ENCODE results near the gene SERINC5.

SERINC5 gene

DNA sequence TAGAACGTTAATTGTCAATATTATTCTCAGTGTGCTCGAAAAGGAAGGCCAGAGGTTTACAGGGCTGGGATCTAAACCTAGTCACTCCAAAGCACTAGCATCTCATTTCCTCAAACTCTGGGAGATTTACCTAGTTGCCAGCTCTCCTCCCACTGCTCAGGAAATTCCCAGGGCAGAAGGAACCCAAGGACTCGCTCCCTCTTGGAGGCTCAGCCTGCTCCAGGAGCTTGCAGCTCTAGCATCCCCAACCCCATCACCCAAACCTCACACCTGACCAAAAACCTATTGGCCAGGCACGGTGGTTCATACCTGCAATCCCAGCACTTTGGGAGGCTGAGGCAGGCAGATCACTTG, 26.0 kb downstream of the SERINC5 start:
- no peak overlapping the region for H3K27ac ChIP-seq (ENCODE audit: low read length)
- WGBS (ENCODE audit: insufficient coverage, insufficient read length), result no CpG with 5 or more reads among the region's 4 CpGs

DNA sequence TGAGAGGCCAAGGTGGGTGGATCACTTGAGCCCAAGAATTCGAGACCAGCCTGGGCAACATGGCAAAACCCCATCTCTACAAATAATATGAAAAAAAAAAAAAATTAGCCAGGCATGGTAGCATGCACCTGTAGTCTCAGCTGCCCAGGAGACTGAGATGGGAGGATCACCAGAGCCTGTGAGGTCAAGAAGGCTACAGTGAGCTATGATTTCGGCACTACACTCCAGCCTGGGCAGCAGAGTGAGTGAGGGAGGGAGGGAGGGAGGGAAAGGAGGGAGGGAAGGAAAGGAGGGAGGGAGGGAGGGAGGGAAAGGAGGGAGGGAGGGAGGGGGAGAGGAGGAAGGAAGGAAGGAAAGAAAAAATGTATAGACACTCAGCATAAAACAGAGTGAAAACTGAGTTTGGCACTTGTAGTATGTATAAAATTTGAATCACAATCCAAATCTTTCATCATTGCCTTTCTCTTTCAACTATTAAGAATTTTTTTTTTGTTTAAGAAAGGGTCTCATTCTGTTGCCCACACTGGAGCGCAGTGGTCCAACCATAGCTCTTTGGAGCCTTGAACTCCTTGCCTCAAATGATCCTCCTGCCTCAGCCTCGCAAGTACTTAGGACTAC, 27.8 kb downstream of the SERINC5 start:
- Histone ChIP-seq H3K36me3 (ENCODE audit: control insufficient read depth, insufficient read depth, low read length) (no peaks in the 10 kb centered on the region), H3K4me3 (ENCODE audit: low read length) (no peak overlapping the region), H3K4me1 (ENCODE audit: control insufficient read depth, insufficient read depth, low read length) (no peaks in the 10 kb centered on the region; the same call in 1 of the 2 replicates), H3K27ac (ENCODE audit: low read length) (no peak overlapping the region), H3K27me3 (ENCODE audit: control insufficient read depth, insufficient read depth, low read length) (no peaks in the 10 kb centered on the region), H3K9me3 (ENCODE audit: control insufficient read depth, insufficient read depth, low read length) (no peaks in the 10 kb centered on the region)
- no CpG with 5 or more reads among the region's 4 CpGs for WGBS (ENCODE audit: insufficient coverage, insufficient read length)
- DNase-seq (ENCODE audit: low read depth, low spot score), result no peak

More for the DNA sequence above, 26.0 kb downstream of the SERINC5 start:
- H3K9me3 ChIP-seq (ENCODE audit: control insufficient read depth, insufficient read depth, low read length), result no peaks in the 10 kb centered on the region
- no peak overlapping the region for H3K4me3 ChIP-seq (ENCODE audit: low read length)
- H3K4me1 ChIP-seq (ENCODE audit: control insufficient read depth, insufficient read depth, low read length), result no peaks in the 10 kb centered on the region; the same call in 1 of the 2 replicates
- no peak for DNase-seq (ENCODE audit: low read depth, low spot score)
- H3K27me3 ChIP-seq (ENCODE audit: control insufficient read depth, insufficient read depth, low read length), result no peaks in the 10 kb centered on the region
- no peaks in the 10 kb centered on the region for H3K36me3 ChIP-seq (ENCODE audit: control insufficient read depth, insufficient read depth, low read length)

DNA sequence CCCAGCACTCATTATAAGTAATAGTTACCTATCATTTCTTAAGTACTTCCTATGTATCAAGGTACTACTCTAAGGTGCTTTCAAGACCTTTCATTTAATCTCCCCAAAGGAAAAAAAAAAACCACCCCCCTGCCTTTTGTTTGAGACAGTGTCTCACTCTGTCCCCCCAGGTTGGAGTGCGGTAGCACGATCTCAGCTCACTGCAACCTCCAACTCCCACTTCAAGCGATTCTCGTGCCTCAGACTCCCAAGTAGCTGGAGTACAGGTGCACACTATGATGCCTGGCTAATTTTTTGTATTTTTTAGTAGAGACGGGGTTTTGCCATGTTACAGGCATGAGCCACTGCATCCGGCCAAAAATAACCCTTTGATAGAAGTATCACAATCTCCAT, 29.9 kb downstream of the SERINC5 start:
- H3K36me3 ChIP-seq (ENCODE audit: control insufficient read depth, insufficient read depth, low read length), result no peaks in the 10 kb centered on the region
- no peak overlapping the region for H3K27ac ChIP-seq (ENCODE audit: low read length)
- no peak overlapping the region for H3K4me3 ChIP-seq (ENCODE audit: low read length)
- no CpG with 5 or more reads among the region's 6 CpGs for WGBS (ENCODE audit: insufficient coverage, insufficient read length)
- H3K4me1 ChIP-seq (ENCODE audit: control insufficient read depth, insufficient read depth, low read length), result no peaks in the 10 kb centered on the region; the same call in 1 of the 2 replicates
- H3K9me3 ChIP-seq (ENCODE audit: control insufficient read depth, insufficient read depth, low read length), result no peaks in the 10 kb centered on the region
- DNase-seq (ENCODE audit: low read depth, low spot score), result no peak
- no peaks in the 10 kb centered on the region for H3K27me3 ChIP-seq (ENCODE audit: control insufficient read depth, insufficient read depth, low read length)

DNA sequence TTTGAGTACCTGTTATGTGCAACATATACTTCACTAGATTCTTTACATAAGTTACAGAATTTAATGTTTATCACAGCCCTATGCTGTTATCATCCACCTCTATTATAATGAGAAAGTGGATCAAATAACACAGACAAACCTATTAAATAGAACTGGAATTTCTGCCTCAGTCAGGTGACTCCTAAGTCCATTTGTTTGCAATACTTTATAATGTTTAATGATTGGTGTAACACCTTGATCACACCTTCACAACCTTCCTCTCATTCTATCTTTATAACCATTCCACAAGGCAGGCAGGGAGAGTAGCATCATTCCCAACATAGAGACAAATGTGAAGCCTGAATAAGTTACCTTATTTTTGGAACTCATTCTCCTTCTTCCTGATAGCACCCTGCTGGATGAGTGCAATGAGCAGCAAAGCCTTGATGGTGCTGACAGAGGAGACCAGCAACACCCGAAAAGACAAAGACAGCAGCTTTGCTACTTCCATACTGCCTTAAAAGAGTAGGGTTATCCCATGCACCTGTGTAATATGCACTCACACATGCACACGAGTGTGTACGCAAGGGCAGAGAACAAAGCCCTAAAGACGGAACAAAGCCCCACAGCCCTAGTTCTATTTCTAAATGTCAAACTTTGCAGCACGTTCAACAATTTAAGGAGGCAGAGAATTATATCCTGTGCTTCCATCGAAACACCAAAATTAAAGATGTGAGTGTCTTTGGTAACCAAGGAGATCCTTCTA, 30.5 kb downstream of the SERINC5 start:
- Histone ChIP-seq H3K27me3 (ENCODE audit: control insufficient read depth, insufficient read depth, low read length) (no peaks in the 10 kb centered on the region), H3K9me3 (ENCODE audit: control insufficient read depth, insufficient read depth, low read length) (no peaks in the 10 kb centered on the region), H3K4me3 (ENCODE audit: low read length) (no peak overlapping the region), H3K4me1 (ENCODE audit: control insufficient read depth, insufficient read depth, low read length) (no peaks in the 10 kb centered on the region; the same call in 1 of the 2 replicates), H3K27ac (ENCODE audit: low read length) (no peak overlapping the region), H3K36me3 (ENCODE audit: control insufficient read depth, insufficient read depth, low read length) (no peaks in the 10 kb centered on the region)
- no peak for DNase-seq (ENCODE audit: low read depth, low spot score)
- no CpG with 5 or more reads among the region's 6 CpGs for WGBS (ENCODE audit: insufficient coverage, insufficient read length)

DNA sequence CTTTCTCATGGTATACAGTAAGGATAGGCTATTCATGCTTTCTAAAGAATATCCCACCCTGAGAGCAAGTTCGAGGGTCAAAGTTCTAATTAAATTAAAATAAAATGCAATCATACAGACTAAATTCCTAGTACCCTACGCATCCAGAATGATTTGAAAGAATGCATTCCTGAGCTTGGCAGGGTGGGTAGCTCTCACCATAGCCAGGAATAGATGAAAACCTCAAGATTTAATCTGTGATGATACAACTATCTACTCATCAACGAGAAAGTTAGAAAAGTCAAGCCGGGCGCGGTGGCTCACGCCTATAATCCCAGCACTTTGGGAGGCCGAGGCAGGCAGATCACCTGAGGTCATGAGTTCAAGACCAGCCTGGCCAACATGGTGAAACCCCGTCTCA, 32.3 kb downstream of the SERINC5 start:
- Histone ChIP-seq H3K27ac (ENCODE audit: low read length) (no peak overlapping the region), H3K36me3 (ENCODE audit: control insufficient read depth, insufficient read depth, low read length) (no peaks in the 10 kb centered on the region), H3K4me3 (ENCODE audit: low read length) (no peak overlapping the region), H3K27me3 (ENCODE audit: control insufficient read depth, insufficient read depth, low read length) (no peaks in the 10 kb centered on the region), H3K9me3 (ENCODE audit: control insufficient read depth, insufficient read depth, low read length) (no peaks in the 10 kb centered on the region), H3K4me1 (ENCODE audit: control insufficient read depth, insufficient read depth, low read length) (peaks cover 5% of the 10 kb centered on the region)
- DNase-seq (ENCODE audit: low read depth, low spot score), result no peak
- no CpG with 5 or more reads among the region's 9 CpGs for WGBS (ENCODE audit: insufficient coverage, insufficient read length)

DNA sequence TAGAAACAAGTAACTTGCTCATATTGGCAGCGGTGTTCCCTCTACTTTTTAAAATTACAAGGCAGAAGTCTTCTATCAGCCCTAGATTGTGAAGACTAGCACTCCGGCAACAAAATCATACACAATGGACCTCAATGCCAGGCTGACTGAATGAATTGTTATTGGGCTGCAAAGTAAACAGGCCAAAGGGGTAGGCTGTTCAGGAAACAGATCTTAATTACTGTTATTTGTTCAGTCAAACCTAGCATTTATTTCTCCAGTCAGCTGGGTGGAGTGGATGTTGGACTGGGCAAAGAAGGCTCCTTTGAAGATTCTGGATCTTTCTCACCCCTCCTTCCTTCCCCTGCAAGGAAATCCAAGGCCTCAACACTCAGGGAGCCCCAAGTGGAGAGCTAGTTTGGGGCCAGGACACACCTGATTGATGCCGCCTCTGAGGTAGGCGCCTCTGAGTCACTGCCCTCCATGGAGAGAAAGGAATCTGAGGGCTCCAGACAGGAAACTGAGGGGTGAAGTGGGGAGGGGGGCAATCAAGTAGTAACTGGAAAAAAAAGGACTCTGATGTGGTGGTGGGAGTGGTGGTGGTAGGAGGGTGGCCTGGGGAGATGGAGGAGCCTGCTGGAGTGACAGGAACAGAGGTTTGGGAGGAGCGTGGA, 35.5 kb downstream of the SERINC5 start:
- no CpG with 5 or more reads among the region's 5 CpGs for WGBS (ENCODE audit: insufficient coverage, insufficient read length)
- Histone ChIP-seq H3K27me3 (ENCODE audit: control insufficient read depth, insufficient read depth, low read length) (no peaks in the 10 kb centered on the region), H3K36me3 (ENCODE audit: control insufficient read depth, insufficient read depth, low read length) (no peaks in the 10 kb centered on the region), H3K9me3 (ENCODE audit: control insufficient read depth, insufficient read depth, low read length) (no peaks in the 10 kb centered on the region), H3K4me3 (ENCODE audit: low read length) (no peak overlapping the region), H3K27ac (ENCODE audit: low read length) (no peak overlapping the region), H3K4me1 (ENCODE audit: control insufficient read depth, insufficient read depth, low read length) (peaks cover 5% of the 10 kb centered on the region)
- no peak for DNase-seq (ENCODE audit: low read depth, low spot score)

DNA sequence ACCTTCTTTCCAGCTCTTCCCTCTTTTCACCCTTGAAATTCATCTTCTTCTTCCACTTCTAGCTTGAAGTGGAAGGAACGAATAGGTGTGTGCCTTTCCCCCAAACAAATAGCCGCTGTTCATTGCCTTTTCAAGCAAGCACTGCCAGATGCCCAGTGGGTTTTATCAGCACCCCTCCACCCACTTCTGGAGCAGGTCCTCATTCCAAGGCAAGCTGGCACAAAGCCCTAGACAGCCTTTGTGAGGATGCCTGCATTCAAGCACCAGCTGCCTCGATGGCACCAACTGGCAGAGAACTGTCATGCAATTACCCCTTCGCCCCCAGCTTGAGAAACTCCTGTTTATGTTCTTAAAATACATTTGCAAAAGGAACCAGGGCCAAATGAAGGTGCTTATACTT, 36.5 kb downstream of the SERINC5 start:
- DNase-seq (ENCODE audit: low read depth, low spot score), result no peak
- H3K4me1 ChIP-seq (ENCODE audit: control insufficient read depth, insufficient read depth, low read length), result peaks cover 5% of the 10 kb centered on the region

DNA sequence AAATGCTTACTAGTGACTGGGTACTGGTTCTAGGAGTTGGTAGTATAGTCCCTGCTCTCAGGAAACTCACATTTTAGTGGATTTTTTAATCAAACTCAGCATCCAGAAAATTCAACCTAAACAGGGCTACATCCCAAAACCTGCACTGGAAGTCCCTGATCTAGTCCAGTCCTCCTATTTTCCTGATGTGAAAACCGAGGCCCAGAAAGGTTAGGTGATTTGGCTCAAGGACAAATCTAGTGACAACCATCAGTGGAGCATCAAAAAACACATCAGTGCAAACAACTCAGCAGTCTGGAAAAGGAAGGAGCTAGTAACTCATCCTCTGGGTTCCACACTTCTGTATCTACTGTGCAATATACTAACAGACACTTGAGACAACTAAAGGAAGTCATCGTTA, 38.2 kb downstream of the SERINC5 start:
- no peak for DNase-seq (ENCODE audit: low read depth, low spot score)
- H3K9me3 ChIP-seq (ENCODE audit: control insufficient read depth, insufficient read depth, low read length), result no peaks in the 10 kb centered on the region
- no peak overlapping the region for H3K27ac ChIP-seq (ENCODE audit: low read length)
- H3K27me3 ChIP-seq (ENCODE audit: control insufficient read depth, insufficient read depth, low read length), result no peaks in the 10 kb centered on the region
- peaks cover 5% of the 10 kb centered on the region for H3K4me1 ChIP-seq (ENCODE audit: control insufficient read depth, insufficient read depth, low read length)
- H3K4me3 ChIP-seq (ENCODE audit: low read length), result no peak overlapping the region
- no peaks in the 10 kb centered on the region for H3K36me3 ChIP-seq (ENCODE audit: control insufficient read depth, insufficient read depth, low read length)
- WGBS (ENCODE audit: insufficient coverage, insufficient read length), result no CpG with 5 or more reads among the region's 2 CpGs

More for the DNA sequence above, 36.5 kb downstream of the SERINC5 start:
- no peaks in the 10 kb centered on the region for H3K36me3 ChIP-seq (ENCODE audit: control insufficient read depth, insufficient read depth, low read length)
- no peak overlapping the region for H3K27ac ChIP-seq (ENCODE audit: low read length)
- no peaks in the 10 kb centered on the region for H3K27me3 ChIP-seq (ENCODE audit: control insufficient read depth, insufficient read depth, low read length)
- H3K9me3 ChIP-seq (ENCODE audit: control insufficient read depth, insufficient read depth, low read length), result no peaks in the 10 kb centered on the region
- WGBS (ENCODE audit: insufficient coverage, insufficient read length), result no CpG with 5 or more reads among the region's 4 CpGs
- no peak overlapping the region for H3K4me3 ChIP-seq (ENCODE audit: low read length)

DNA sequence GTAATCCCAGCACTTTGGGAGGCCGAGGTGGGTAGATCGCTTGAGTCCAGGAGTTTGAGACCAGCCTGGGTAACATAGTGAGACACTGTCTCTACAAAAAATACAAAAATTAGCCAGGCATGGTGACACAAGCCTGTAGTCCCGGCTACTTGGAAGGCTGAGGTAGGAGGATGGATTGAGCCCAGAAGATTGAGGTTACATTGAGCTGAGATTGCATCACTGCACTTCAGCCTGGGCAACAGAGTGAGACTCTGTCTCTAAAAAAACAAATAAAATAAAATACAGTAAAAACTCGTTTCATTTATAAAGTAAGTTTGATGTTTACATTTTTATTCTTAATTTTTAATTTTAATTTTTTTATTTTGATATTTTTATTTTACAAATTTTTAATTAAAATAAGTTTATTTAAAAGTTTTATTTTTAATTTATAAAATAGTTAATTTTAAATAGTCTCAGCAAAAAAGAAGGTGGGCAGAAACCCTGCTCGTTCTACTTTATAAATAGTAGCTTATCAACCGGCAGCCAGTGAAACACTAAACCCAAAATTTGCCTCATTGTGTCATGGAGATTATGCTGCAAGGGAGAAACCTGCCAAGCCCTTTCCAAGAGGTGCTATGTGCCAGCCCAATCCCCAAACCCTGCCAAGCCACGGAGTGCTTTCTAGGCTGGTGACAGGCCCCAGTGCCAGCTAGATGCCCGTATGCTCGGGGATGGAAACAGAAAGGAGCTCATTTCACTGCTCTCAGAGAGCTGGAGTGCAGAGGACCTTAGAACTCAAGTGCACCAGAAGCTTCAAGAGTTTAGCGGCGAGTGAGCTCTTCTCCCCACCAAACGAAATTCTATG, 38.9 kb downstream of the SERINC5 start:
- no CpG with 5 or more reads among the region's 12 CpGs for WGBS (ENCODE audit: insufficient coverage, insufficient read length)
- Histone ChIP-seq H3K36me3 (ENCODE audit: control insufficient read depth, insufficient read depth, low read length) (no peaks in the 10 kb centered on the region), H3K27me3 (ENCODE audit: control insufficient read depth, insufficient read depth, low read length) (no peaks in the 10 kb centered on the region), H3K4me1 (ENCODE audit: control insufficient read depth, insufficient read depth, low read length) (peaks cover 5% of the 10 kb centered on the region), H3K27ac (ENCODE audit: low read length) (no peak overlapping the region), H3K9me3 (ENCODE audit: control insufficient read depth, insufficient read depth, low read length) (no peaks in the 10 kb centered on the region), H3K4me3 (ENCODE audit: low read length) (no peak overlapping the region)
- DNase-seq (ENCODE audit: low read depth, low spot score), result no peak

DNA sequence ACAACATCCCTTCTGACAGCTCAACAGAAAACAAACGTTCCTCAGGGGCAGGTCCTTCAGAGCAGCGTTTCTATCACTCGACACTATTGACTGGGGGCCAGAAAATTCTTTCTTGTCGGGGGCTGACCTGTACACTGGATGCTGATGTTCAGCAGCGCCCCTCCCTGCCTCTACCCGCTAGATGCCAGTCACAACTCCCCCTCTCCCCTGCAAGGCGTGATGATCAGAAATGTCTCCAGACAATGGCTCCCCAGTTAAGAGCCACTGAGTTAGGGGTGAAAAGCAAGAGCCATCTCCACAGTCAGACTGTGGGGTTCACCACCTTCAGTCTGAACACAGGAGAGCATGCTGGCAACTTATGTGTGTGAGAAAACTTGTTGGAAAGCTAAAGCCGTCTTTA, 39.8 kb downstream of the SERINC5 start:
- Histone ChIP-seq H3K27me3 (ENCODE audit: control insufficient read depth, insufficient read depth, low read length) (no peaks in the 10 kb centered on the region), H3K4me3 (ENCODE audit: low read length) (no peak overlapping the region), H3K4me1 (ENCODE audit: control insufficient read depth, insufficient read depth, low read length) (peaks cover 7% of the 10 kb centered on the region), H3K27ac (ENCODE audit: low read length) (no peak overlapping the region), H3K36me3 (ENCODE audit: control insufficient read depth, insufficient read depth, low read length) (no peaks in the 10 kb centered on the region), H3K9me3 (ENCODE audit: control insufficient read depth, insufficient read depth, low read length) (no peaks in the 10 kb centered on the region)
- no CpG with 5 or more reads among the region's 8 CpGs for WGBS (ENCODE audit: insufficient coverage, insufficient read length)
- no peak for DNase-seq (ENCODE audit: low read depth, low spot score)
